ENCODE data around the gene APP.

The APP gene

DNA sequence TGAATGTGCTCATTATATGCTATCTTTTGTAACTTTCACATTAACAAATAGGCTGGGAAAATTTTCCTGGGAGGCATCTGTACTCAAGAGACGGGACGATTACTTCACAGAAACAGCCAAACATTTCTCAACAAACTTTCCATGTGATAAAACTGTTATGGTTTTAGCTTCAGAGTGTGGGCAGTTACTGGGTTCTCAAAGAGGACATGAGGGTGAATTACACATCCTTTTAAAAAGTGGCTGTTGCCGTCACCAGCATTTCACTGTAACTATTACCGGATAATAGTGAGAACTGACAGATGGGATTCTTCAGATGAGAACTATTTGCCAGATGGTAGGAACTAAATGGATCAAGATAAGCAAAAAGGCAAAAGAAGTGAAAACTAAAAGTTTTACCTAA, 109.1 kb downstream of the APP start:
- Histone ChIP-seq H3K27ac (peak overlapping the region in 1 of 2 donors; percentile 15), H3K4me3 (no peak overlapping the region)
- no peak for DNase-seq (ENCODE audit: low spot score)
- TF ChIP-seq, protein P1, sequence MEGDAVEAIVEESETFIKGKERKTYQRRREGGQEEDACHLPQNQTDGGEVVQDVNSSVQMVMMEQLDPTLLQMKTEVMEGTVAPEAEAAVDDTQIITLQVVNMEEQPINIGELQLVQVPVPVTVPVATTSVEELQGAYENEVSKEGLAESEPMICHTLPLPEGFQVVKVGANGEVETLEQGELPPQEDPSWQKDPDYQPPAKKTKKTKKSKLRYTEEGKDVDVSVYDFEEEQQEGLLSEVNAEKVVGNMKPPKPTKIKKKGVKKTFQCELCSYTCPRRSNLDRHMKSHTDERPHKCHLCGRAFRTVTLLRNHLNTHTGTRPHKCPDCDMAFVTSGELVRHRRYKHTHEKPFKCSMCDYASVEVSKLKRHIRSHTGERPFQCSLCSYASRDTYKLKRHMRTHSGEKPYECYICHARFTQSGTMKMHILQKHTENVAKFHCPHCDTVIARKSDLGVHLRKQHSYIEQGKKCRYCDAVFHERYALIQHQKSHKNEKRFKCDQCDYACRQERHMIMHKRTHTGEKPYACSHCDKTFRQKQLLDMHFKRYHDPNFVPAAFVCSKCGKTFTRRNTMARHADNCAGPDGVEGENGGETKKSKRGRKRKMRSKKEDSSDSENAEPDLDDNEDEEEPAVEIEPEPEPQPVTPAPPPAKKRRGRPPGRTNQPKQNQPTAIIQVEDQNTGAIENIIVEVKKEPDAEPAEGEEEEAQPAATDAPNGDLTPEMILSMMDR (IDR thresholded peaks at IDR 0.05): no peak

DNA sequence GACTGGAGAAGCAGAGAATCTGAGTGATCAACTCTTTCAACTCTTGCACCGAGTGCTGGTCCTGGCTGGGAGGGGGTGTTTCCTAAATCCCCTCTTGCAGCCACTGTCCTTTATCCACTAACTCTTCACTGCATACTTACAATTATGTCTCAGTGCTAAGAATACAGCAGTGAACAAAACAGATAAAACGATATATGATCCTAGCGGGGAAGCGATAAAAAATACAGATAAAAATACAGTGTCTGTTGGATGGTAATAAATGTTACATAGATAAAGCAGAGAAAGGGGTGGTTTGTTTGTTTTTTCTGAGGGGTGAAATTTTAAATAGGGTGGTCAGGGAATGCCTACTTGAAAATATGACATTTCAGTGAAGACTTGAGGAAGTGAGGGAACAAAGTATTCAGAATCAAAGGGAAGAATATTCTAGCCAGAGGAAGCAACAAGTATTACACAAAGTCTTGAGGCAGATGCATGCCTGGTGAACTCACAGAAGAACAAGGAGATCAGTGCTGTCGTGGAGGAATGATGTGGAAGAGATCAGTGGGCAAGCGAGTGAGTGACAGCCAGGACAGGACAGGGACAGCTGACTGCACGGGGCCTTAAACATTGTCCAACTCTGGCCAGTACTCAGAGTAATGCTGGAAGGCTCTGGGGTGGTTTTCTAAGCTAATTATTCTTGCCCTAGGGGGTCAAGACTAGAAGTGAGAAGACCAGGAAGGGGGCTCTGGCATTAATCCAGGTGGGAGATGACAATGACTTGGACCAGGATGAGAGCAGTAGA, 110.0 kb downstream of the APP start:
- TF ChIP-seq, protein P1 (IDR thresholded peaks at IDR 0.05): no peak
- Histone ChIP-seq H3K27ac (peak overlapping the region in 1 of 2 donors; percentile 15), H3K4me3 (no peak overlapping the region)
- DNase-seq (ENCODE audit: low spot score): no peak

DNA sequence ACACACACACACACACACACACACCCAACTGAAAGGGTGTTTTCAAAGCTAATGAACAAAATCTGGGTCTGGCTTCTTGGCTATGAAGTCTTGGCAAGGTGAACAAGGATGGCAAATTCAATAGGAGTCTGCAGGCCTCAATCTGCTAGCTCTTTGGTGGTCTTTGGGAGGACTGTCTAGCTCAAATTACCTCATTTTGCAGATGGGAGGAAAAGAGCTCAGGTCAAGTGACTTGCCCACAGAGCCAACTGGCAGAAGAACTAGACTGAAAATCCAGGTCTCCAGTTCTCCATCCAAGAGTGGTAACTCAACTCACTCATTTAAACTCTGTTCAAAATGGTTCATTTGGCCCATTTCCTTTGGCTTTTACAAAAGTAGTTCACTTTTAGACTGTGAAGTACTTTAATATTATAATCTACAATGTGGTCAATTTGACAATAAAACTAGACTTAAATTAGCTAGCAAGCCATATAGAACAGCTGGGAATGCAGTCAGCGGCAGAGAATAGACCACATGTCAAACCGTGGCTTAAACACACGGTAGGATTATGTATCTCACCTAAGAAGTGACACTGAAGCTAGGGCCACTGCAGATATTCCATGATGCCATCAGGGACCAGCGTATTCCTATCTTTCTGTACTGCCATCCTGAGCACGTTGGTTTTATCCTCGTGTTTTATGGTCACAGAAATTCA, 112.9 kb downstream of the APP start:
- no peak for DNase-seq (ENCODE audit: low spot score)
- TF ChIP-seq, protein P1 (IDR thresholded peaks at IDR 0.05): no peak
- Histone ChIP-seq H3K27ac (no peak overlapping the region), H3K4me3 (no peak overlapping the region)

DNA sequence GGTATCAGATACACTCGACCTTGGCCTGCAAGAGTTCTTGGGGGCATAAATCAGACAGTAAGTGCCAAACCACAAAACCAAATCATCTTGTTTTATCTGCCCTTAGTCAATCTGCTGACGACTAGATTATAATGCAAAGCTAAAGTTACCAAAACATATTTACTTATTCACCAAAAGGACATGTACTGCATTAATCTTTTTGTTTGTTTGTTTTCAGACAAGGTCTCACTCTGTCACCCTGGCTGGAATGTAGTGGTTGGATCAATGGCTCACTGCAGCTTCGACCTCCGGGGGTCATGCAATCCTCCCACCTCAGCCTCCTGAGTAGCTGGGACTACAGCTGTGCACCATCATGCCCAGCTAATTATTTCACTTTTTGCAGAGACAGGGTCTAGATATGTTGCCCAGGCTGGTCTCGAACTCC, 114.7 kb downstream of the APP start:
- Histone ChIP-seq H3K27ac (no peak overlapping the region), H3K4me3 (no peak overlapping the region)
- no peak for DNase-seq (ENCODE audit: low spot score)
- TF ChIP-seq, protein P1 (IDR thresholded peaks at IDR 0.05): no peak

DNA sequence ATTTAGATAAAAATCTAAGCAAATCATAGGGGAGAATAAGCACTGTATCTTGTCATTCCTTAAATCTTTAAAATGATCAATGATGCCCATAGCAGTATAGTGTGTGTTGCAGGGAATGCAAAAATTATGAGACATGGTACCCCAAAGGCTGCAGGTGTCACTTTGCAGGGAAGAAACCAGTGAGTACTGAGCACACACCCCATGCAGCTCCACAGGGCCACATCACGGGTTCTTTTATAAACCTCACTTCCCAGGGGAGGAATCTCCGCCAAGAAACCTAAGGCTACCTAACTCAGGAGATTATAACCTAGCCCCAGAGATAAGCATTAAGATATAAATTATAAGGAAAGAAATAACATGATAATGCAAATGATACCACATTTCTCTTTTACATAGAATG, 115.6 kb downstream of the APP start:
- DNase-seq (ENCODE audit: low spot score): no peak
- Histone ChIP-seq H3K27ac (no peak overlapping the region), H3K4me3 (no peak overlapping the region)
- TF ChIP-seq, protein P1 (IDR thresholded peaks at IDR 0.05): no peak

DNA sequence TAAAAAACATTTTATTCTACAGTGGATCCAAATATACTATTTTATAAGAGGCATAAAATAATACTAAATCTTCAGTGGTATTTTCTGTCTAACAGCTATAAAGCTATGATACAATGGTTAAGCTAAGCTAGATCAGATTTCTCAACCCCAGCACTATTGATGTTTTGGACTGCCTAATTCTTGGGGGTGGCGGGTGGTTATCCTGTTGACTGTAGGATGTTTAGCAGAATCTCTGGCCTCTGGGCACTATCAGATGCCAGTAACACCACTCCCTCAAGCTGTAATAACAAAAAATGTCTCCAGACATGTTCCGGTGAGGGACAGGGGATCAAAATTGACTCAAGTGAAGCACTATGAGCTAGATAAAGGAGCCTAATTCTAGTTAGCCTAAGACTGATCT, 118.5 kb downstream of the APP start:
- no peak overlapping the region for H3K27ac ChIP-seq
- no peak overlapping the region for H3K4me3 ChIP-seq
- DNase-seq (ENCODE audit: low spot score): no peak
- TF ChIP-seq, protein P1 (IDR thresholded peaks at IDR 0.05): no peak

DNA sequence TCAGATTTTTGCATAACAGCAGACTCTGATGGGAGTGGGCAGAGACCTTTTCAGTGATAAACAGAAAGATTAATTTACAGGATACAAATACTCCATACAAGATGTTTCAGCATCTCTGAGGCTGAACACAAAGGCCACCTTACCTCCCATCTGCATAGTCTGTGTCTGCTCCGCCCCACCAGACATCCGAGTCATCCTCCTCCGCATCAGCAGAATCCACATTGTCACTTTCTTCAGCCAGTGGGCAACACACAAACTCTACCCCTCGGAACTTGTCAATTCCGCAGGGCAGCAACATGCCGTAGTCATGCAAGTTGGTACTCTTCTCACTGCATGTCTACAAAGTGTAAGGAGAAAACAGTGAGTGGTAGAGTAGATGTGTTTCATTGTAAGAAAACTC, 119.7 kb downstream of the APP start:
- no peak for DNase-seq (ENCODE audit: low spot score)
- TF ChIP-seq, protein P1 (IDR thresholded peaks at IDR 0.05): no peak
- no peak overlapping the region for H3K27ac ChIP-seq
- H3K4me3 ChIP-seq: no peak overlapping the region
